NCI-H1092 (cell line): ENCODE data around the gene ANKRD10.
"Not testable (repeated sequence)": the region's sequence is repeated elsewhere in the genome, so short reads cannot be mapped to it uniquely, and the experiment has no call there.

ENCODE experiments used
- DNase-seq: peaks from one replicate; lab custom pipeline; 2025; lab: John Stamatoyannopoulos, UW

ANKRD10 gene

GRCh38 chr13:110915057-110915873, at the start of gene ANKRD10:
Gene ANKRD10 (minus strand): TSS chr13:110915069. CDS start chr13:110914934, 135 bp downstream.
- peak; percentile 99 for DNase-seq

GRCh38 chr13:110964229-110965037, 49.6 kb upstream of the ANKRD10 start:
- DNase-seq = no peak

- DNase-seq = no peak
Observed at GRCh38 chr13:110963554-110963970, 48.7 kb upstream of the ANKRD10 start.

GRCh38 chr13:110961959-110962358, 47.1 kb upstream of the ANKRD10 start:
- DNase-seq = no peak

- no peak for DNase-seq
Observed at GRCh38 chr13:110960204-110960603, 45.3 kb upstream of the ANKRD10 start.

GRCh38 chr13:110957931-110958330, 43.1 kb upstream of the ANKRD10 start:
- no peak for DNase-seq

GRCh38 chr13:110957181-110957884, 42.5 kb upstream of the ANKRD10 start:
- DNase-seq = no peak

GRCh38 chr13:110956216-110956615, 41.3 kb upstream of the ANKRD10 start:
- DNase-seq = not testable (repeated sequence)

GRCh38 chr13:110955608-110956007, 40.7 kb upstream of the ANKRD10 start:
- not testable (repeated sequence) for DNase-seq

GRCh38 chr13:110955072-110955503, 40.2 kb upstream of the ANKRD10 start:
- not testable (repeated sequence) for DNase-seq

- DNase-seq = not testable (repeated sequence)
Observed at GRCh38 chr13:110954533-110954920, 39.7 kb upstream of the ANKRD10 start.

GRCh38 chr13:110953833-110954532, 39.1 kb upstream of the ANKRD10 start:
- DNase-seq = no peak

- no peak for DNase-seq
Observed at GRCh38 chr13:110953416-110953815, 38.5 kb upstream of the ANKRD10 start.

- not testable (repeated sequence) for DNase-seq
Observed at GRCh38 chr13:110952135-110952534, 37.3 kb upstream of the ANKRD10 start.

GRCh38 chr13:110950819-110951570, 36.1 kb upstream of the ANKRD10 start:
- peak; percentile 13 for DNase-seq

- no peak for DNase-seq
Observed at GRCh38 chr13:110950356-110950755, 35.5 kb upstream of the ANKRD10 start.

GRCh38 chr13:110949628-110950027, 34.8 kb upstream of the ANKRD10 start:
- DNase-seq = no peak

- no peak for DNase-seq
Observed at GRCh38 chr13:110949116-110949515, 34.2 kb upstream of the ANKRD10 start.

GRCh38 chr13:110947338-110947737, 32.5 kb upstream of the ANKRD10 start:
- DNase-seq = not testable (repeated sequence)

- no peak for DNase-seq
Observed at GRCh38 chr13:110945928-110946570, 31.2 kb upstream of the ANKRD10 start.
